Measurements from ENCODE around the gene CUZD1.

CUZD1 gene

GRCh38 chr10:122838880-122839279, 6.8 kb downstream of the CUZD1 start:
- no peaks in the 10 kb centered on the region for H3K27me3 ChIP-seq (ENCODE audit: control insufficient read depth, insufficient read depth, low read length)
- H3K4me1 ChIP-seq (ENCODE audit: control insufficient read depth, insufficient read depth, low read length): no peaks in the 10 kb centered on the region
- peaks cover 44% of the 10 kb centered on the region for H3K36me3 ChIP-seq (ENCODE audit: control insufficient read depth, insufficient read depth, low read length)
- no peak overlapping the region for H3K4me3 ChIP-seq (ENCODE audit: low read depth, low read length)
- no peak overlapping the region for H3K27ac ChIP-seq (ENCODE audit: low read depth, low read length)
- no peak overlapping the region for H3K9ac ChIP-seq (ENCODE audit: low read depth, low read length)
- peaks cover 7% of the 10 kb centered on the region for H3K9me3 ChIP-seq (ENCODE audit: control insufficient read depth, insufficient read depth, low read length)

- Histone ChIP-seq H3K4me1 (ENCODE audit: control insufficient read depth, insufficient read depth, low read length) (peaks cover 5% of the 10 kb centered on the region; the same call in 1 of the 2 replicates), H3K9me3 (ENCODE audit: control insufficient read depth, insufficient read depth, low read length) (no peaks in the 10 kb centered on the region), H3K36me3 (ENCODE audit: control insufficient read depth, insufficient read depth, low read length) (peaks cover 46% of the 10 kb centered on the region), H3K27ac (ENCODE audit: low read depth, low read length) (no peak overlapping the region), H3K4me3 (ENCODE audit: low read depth, low read length) (no peak overlapping the region), H3K27me3 (ENCODE audit: control insufficient read depth, insufficient read depth, low read length) (no peaks in the 10 kb centered on the region), H3K9ac (ENCODE audit: low read depth, low read length) (no peak overlapping the region)
Observed at GRCh38 chr10:122835908-122836307, 9.7 kb downstream of the CUZD1 start.

- no peak overlapping the region for H3K27ac ChIP-seq (ENCODE audit: low read depth, low read length)
- peaks cover 5% of the 10 kb centered on the region; the same call in 1 of the 2 replicates for H3K4me1 ChIP-seq (ENCODE audit: control insufficient read depth, insufficient read depth, low read length)
- no peaks in the 10 kb centered on the region for H3K9me3 ChIP-seq (ENCODE audit: control insufficient read depth, insufficient read depth, low read length)
- H3K27me3 ChIP-seq (ENCODE audit: control insufficient read depth, insufficient read depth, low read length): no peaks in the 10 kb centered on the region
- H3K36me3 ChIP-seq (ENCODE audit: control insufficient read depth, insufficient read depth, low read length): peaks cover 18% of the 10 kb centered on the region
- no peak overlapping the region for H3K9ac ChIP-seq (ENCODE audit: low read depth, low read length)
- no peak overlapping the region for H3K4me3 ChIP-seq (ENCODE audit: low read depth, low read length)
Observed at GRCh38 chr10:122830965-122831353, 14.7 kb downstream of the CUZD1 start.

GRCh38 chr10:122830273-122830964, 15.2 kb downstream of the CUZD1 start:
- H3K9ac ChIP-seq (ENCODE audit: low read depth, low read length): no peak overlapping the region
- H3K27ac ChIP-seq (ENCODE audit: low read depth, low read length): no peak overlapping the region
- peaks cover 15% of the 10 kb centered on the region for H3K36me3 ChIP-seq (ENCODE audit: control insufficient read depth, insufficient read depth, low read length)
- no peaks in the 10 kb centered on the region for H3K27me3 ChIP-seq (ENCODE audit: control insufficient read depth, insufficient read depth, low read length)
- peaks cover 5% of the 10 kb centered on the region; the same call in 1 of the 2 replicates for H3K4me1 ChIP-seq (ENCODE audit: control insufficient read depth, insufficient read depth, low read length)
- no peaks in the 10 kb centered on the region for H3K9me3 ChIP-seq (ENCODE audit: control insufficient read depth, insufficient read depth, low read length)
- no peak overlapping the region for H3K4me3 ChIP-seq (ENCODE audit: low read depth, low read length)

GRCh38 chr10:122829454-122829853, 16.2 kb downstream of the CUZD1 start:
- H3K9ac ChIP-seq (ENCODE audit: low read depth, low read length): no peak overlapping the region
- no peaks in the 10 kb centered on the region for H3K9me3 ChIP-seq (ENCODE audit: control insufficient read depth, insufficient read depth, low read length)
- peaks cover 7% of the 10 kb centered on the region for H3K36me3 ChIP-seq (ENCODE audit: control insufficient read depth, insufficient read depth, low read length)
- H3K4me3 ChIP-seq (ENCODE audit: low read depth, low read length): no peak overlapping the region
- H3K27me3 ChIP-seq (ENCODE audit: control insufficient read depth, insufficient read depth, low read length): no peaks in the 10 kb centered on the region
- no peak overlapping the region for H3K27ac ChIP-seq (ENCODE audit: low read depth, low read length)
- peaks cover 5% of the 10 kb centered on the region; the same call in 1 of the 2 replicates for H3K4me1 ChIP-seq (ENCODE audit: control insufficient read depth, insufficient read depth, low read length)

GRCh38 chr10:122828716-122829255, 16.9 kb downstream of the CUZD1 start:
- Histone ChIP-seq H3K4me3 (ENCODE audit: low read depth, low read length) (no peak overlapping the region), H3K9ac (ENCODE audit: low read depth, low read length) (no peak overlapping the region), H3K36me3 (ENCODE audit: control insufficient read depth, insufficient read depth, low read length) (0 out of 2 replicates have a peak, but pooled peaks cover 5% of the 10 kb centered on the region), H3K27me3 (ENCODE audit: control insufficient read depth, insufficient read depth, low read length) (no peaks in the 10 kb centered on the region), H3K4me1 (ENCODE audit: control insufficient read depth, insufficient read depth, low read length) (peaks cover 5% of the 10 kb centered on the region; the same call in 1 of the 2 replicates), H3K9me3 (ENCODE audit: control insufficient read depth, insufficient read depth, low read length) (no peaks in the 10 kb centered on the region), H3K27ac (ENCODE audit: low read depth, low read length) (no peak overlapping the region)

GRCh38 chr10:122827302-122827701, 18.4 kb downstream of the CUZD1 start:
- H3K9me3 ChIP-seq (ENCODE audit: control insufficient read depth, insufficient read depth, low read length): no peaks in the 10 kb centered on the region
- no peak overlapping the region for H3K27ac ChIP-seq (ENCODE audit: low read depth, low read length)
- no peaks in the 10 kb centered on the region for H3K27me3 ChIP-seq (ENCODE audit: control insufficient read depth, insufficient read depth, low read length)
- H3K4me1 ChIP-seq (ENCODE audit: control insufficient read depth, insufficient read depth, low read length): peaks cover 5% of the 10 kb centered on the region; the same call in 1 of the 2 replicates
- H3K36me3 ChIP-seq (ENCODE audit: control insufficient read depth, insufficient read depth, low read length): 0 out of 2 replicates have a peak, but pooled peaks cover 4% of the 10 kb centered on the region
- no peak overlapping the region for H3K4me3 ChIP-seq (ENCODE audit: low read depth, low read length)
- no peak overlapping the region for H3K9ac ChIP-seq (ENCODE audit: low read depth, low read length)

- H3K36me3 ChIP-seq (ENCODE audit: control insufficient read depth, insufficient read depth, low read length): no peaks in the 10 kb centered on the region
- H3K27me3 ChIP-seq (ENCODE audit: control insufficient read depth, insufficient read depth, low read length): no peaks in the 10 kb centered on the region
- no peaks in the 10 kb centered on the region for H3K9me3 ChIP-seq (ENCODE audit: control insufficient read depth, insufficient read depth, low read length)
- H3K4me1 ChIP-seq (ENCODE audit: control insufficient read depth, insufficient read depth, low read length): no peaks in the 10 kb centered on the region
- no peak overlapping the region for H3K9ac ChIP-seq (ENCODE audit: low read depth, low read length)
- no peak overlapping the region for H3K27ac ChIP-seq (ENCODE audit: low read depth, low read length)
- no peak overlapping the region for H3K4me3 ChIP-seq (ENCODE audit: low read depth, low read length)
Observed at GRCh38 chr10:122822973-122823690, 22.5 kb downstream of the CUZD1 start.

GRCh38 chr10:122821808-122822207, 23.8 kb downstream of the CUZD1 start:
- H3K4me3 ChIP-seq (ENCODE audit: low read depth, low read length): no peak overlapping the region

GRCh38 chr10:122815458-122815857, 30.2 kb downstream of the CUZD1 start:
- Histone ChIP-seq H3K27me3 (ENCODE audit: control insufficient read depth, insufficient read depth, low read length) (no peaks in the 10 kb centered on the region), H3K9ac (ENCODE audit: low read depth, low read length) (no peak overlapping the region), H3K36me3 (ENCODE audit: control insufficient read depth, insufficient read depth, low read length) (no peaks in the 10 kb centered on the region), H3K4me3 (ENCODE audit: low read depth, low read length) (no peak overlapping the region), H3K4me1 (ENCODE audit: control insufficient read depth, insufficient read depth, low read length) (no peaks in the 10 kb centered on the region), H3K9me3 (ENCODE audit: control insufficient read depth, insufficient read depth, low read length) (no peaks in the 10 kb centered on the region), H3K27ac (ENCODE audit: low read depth, low read length) (no peak overlapping the region)

More at GRCh38 chr10:122821808-122822207, 23.8 kb downstream of the CUZD1 start:
- Histone ChIP-seq H3K4me1 (ENCODE audit: control insufficient read depth, insufficient read depth, low read length) (no peaks in the 10 kb centered on the region), H3K27ac (ENCODE audit: low read depth, low read length) (no peak overlapping the region), H3K36me3 (ENCODE audit: control insufficient read depth, insufficient read depth, low read length) (no peaks in the 10 kb centered on the region), H3K9ac (ENCODE audit: low read depth, low read length) (no peak overlapping the region), H3K9me3 (ENCODE audit: control insufficient read depth, insufficient read depth, low read length) (no peaks in the 10 kb centered on the region), H3K27me3 (ENCODE audit: control insufficient read depth, insufficient read depth, low read length) (no peaks in the 10 kb centered on the region)

GRCh38 chr10:122814493-122814892, 31.2 kb downstream of the CUZD1 start:
- H3K4me3 ChIP-seq (ENCODE audit: low read depth, low read length): no peak overlapping the region
- no peaks in the 10 kb centered on the region for H3K36me3 ChIP-seq (ENCODE audit: control insufficient read depth, insufficient read depth, low read length)
- no peak overlapping the region for H3K27ac ChIP-seq (ENCODE audit: low read depth, low read length)
- H3K4me1 ChIP-seq (ENCODE audit: control insufficient read depth, insufficient read depth, low read length): no peaks in the 10 kb centered on the region
- H3K9ac ChIP-seq (ENCODE audit: low read depth, low read length): no peak overlapping the region
- no peaks in the 10 kb centered on the region for H3K9me3 ChIP-seq (ENCODE audit: control insufficient read depth, insufficient read depth, low read length)
- no peaks in the 10 kb centered on the region for H3K27me3 ChIP-seq (ENCODE audit: control insufficient read depth, insufficient read depth, low read length)

Measured in HUES48 (cell line).